ENCODE results near the gene TENM4.

Gene TENM4

DNA sequence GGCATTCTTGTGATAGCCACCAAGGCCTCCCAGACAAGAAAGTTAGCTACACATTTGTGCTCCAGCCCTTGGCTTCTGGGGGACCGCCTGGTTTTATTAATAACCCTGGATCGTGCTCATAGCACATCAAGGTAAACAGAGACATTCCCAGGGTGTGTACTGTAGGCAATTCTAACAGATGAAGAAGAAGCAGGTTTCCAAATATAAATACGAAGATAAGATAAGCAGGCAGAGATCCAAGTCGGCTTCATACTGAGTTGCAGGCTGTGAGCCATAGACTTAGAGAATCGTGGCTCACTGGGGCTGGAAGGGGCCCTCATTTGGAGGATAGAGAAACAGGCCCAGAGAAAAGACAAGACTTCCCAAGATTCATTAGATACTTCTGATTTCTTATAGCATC, 131.4 kb downstream of the TENM4 start:
- DNase-seq (ENCODE audit: low read depth in 2 of 3, low spot score in 2 of 3) = no peak

DNA sequence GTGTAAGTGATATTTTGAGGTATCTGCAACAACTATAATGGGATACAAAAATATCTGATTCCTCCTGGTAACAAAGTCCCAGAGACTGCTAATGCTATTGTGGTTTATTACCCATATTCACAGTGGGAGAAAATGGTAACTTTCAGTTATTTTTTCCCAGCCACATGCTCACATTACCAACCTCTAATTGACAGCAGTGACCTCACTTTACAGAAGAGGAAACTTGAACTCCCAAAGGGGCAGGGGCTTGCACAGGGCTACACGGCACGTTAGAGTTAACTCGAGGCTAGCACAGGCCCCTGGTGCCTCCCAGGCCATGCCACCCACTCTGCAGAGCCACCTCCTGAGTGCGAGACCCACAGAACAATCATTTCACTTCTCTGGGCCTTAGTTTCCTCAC, 132.4 kb downstream of the TENM4 start:
- DNase-seq (ENCODE audit: low read depth in 2 of 3, low spot score in 2 of 3) = no peak

DNA sequence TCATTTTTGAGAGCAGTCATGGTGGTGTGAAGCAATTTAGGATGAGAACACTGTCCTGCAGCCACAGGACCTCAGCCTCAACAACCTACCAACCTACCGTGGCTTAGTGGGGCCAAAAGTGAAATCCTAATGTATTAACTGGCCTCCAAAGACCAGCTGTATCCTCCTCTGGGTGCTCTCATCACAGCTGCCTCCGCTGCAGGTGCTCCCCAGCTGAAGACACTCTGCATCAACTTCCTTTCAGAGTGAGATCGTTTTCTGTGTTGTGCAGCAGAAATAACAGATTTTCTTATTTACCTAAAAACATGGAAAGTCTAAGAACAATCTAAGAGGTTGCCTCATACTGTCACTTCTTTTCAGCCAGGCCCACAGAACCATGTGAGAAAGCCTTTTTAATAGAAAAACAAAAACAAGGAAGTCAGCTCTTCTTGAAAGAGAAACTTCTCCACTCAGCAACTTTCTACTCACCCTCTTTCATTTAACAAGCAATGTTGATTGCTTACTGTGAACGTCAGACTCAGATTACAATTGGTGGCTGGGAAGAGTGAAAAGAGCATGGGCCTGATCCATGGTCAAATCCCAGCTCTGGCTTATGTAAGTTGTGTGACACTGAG, 136.1 kb downstream of the TENM4 start:
- DNase-seq (ENCODE audit: low read depth in 2 of 3, low spot score in 2 of 3) = no peak

- no peak for DNase-seq (ENCODE audit: low read depth in 2 of 3, low spot score in 2 of 3)
Measured at GRCh38 chr11:79296141-79296540, 144.7 kb downstream of the TENM4 start.

DNA sequence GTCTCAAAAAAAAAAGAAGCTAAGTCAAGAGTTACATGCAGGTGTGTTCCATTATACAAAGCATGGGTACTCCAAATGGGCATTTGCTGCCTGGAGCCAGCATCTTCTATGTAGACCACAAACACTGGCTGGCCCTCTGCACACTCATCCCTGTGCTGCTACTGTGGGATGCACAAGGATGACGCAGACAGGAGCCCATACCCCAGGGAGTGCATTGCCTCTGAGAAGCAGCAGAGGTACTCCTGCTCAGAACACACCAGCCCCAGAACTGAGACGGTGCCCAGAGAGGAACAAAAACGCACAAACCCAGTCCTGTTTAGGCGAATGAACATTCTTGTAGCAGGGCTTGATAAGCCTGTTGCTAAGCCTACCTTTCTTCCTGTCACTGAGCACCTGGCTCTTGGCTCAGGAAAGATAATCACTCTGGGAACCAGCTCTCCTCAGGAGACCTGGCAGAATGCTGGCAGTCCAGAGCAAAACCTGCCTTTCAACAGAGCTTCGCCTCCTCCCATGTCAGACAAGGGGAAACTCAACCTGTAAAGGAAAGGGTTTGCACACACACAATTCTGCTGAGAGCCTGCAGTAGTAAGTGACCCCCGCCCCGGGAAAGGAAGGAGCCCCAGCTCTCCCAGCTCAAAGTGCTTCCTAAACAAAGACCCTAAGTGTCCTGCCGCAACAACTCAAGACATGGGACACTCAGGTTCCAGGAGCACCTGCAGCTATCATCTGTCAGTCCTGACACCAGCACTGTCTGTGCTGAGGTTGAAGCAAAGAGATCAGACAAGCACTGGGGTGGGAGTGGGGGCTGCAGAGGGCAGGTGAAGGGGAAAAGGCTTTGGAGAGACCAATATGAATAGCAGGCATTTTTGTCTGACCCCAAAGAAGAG, 145.7 kb downstream of the TENM4 start:
- no peak for DNase-seq (ENCODE audit: low read depth in 2 of 3, low spot score in 2 of 3)

- DNase-seq (ENCODE audit: low read depth in 2 of 3, low spot score in 2 of 3) = no peak
Measured at GRCh38 chr11:79291948-79292347, 148.9 kb downstream of the TENM4 start.

DNA sequence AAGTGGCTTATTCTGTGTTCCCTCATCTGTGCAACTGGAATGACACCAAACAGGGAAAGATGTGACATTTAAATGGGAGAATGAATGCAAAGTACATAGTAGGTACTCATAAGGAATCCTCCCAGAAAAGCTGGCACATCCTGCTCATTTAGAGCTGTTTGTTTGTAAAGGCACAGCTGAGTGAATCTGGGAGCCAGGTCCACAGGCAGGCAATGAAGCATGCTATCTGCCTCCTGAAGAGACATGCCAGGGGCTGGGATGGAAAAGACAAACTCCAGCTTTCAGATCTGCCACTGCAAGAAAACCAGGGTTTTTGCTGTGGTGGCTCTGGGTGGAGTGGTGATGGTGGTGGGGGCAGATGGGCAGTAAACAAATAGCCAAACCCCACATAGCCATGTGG, 150.1 kb downstream of the TENM4 start:
- no peak for DNase-seq (ENCODE audit: low read depth in 2 of 3, low spot score in 2 of 3)

GRCh38 chr11:79287952-79288351, 152.9 kb downstream of the TENM4 start:
- DNase-seq (ENCODE audit: low read depth in 2 of 3, low spot score in 2 of 3) = no peak

DNA sequence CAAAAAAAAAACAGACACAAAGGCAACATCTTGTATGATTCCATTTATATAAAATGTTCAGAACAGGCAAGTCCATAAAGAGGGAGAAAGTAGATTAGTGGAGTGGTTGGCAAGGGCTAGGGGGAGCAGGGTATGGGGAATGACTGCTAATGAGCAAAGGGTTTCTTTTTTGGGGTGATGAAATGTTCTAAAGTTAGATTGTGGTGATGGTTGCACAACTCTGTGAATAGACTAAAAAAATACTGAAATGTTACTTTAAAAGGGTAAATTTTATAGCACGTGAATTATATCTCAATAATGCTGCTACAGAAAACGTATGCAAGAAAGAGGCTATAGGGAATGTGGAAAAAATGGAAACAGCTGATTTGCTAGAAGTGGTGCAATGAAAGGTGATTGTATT, 155.1 kb downstream of the TENM4 start:
- DNase-seq (ENCODE audit: low read depth in 2 of 3, low spot score in 2 of 3) = no peak

DNA sequence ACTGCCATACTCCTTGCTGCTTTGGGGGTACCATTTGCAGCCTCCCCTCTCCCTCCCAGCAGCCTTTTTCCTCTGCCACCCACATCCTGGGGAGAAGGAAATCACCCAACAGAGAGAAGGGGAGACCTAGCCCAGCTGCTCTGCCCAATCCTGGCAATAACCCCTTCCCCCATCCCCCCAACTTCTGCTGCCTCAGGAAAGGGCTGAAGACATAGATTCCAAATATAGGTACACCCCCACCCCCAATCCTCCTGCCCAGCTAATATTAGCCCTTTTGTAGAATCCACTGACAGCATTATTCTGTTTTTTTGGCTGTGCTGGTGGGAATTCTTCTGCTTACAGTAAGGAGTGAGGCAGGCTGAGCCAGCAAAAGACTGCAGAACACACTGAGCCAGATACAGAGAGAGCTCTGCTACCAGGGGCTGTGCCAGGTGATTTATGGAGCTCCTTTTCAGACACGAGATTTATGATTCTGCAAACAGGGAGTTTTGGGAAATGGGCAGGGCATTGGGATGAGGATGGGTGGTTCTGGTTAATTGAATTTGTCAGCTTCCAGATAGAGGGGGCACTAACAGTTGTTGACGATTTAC, 164.0 kb downstream of the TENM4 start:
- no peak for DNase-seq (ENCODE audit: low read depth in 2 of 3, low spot score in 2 of 3)

- DNase-seq (ENCODE audit: low read depth in 2 of 3, low spot score in 2 of 3) = no peak
Measured at GRCh38 chr11:79274636-79275331, 166.0 kb downstream of the TENM4 start.

- no peak for DNase-seq (ENCODE audit: low read depth in 2 of 3, low spot score in 2 of 3)
Measured at GRCh38 chr11:79273781-79274180, 167.0 kb downstream of the TENM4 start.

GRCh38 chr11:79269611-79270307, 171.1 kb downstream of the TENM4 start:
- DNase-seq (ENCODE audit: low read depth in 2 of 3, low spot score in 2 of 3) = no peak

DNA sequence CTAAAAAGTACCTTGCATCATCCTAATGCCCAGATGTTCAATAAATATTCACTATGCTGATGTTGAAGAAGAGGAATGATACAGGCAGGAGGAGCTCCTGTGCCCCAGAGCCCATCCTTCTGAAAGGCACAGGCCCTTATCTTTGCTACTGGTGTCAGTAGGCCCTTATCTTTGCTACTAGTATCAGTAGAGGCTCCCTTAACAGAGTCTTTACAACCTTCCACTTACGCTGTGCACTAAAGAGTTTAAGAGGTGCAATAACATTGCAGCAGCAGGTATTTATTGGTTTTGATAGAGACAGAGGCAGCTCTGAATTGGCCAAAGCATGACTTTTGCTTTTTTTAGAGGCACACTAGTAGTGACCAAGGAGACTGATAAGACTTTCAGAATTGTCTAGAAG, 174.4 kb downstream of the TENM4 start:
- DNase-seq (ENCODE audit: low read depth in 2 of 3, low spot score in 2 of 3) = no peak

GRCh38 chr11:79265756-79266322, 175.0 kb downstream of the TENM4 start:
- DNase-seq (ENCODE audit: low read depth in 2 of 3, low spot score in 2 of 3) = no peak

GRCh38 chr11:79264284-79264683, 176.5 kb downstream of the TENM4 start:
- no peak for DNase-seq (ENCODE audit: low read depth in 2 of 3, low spot score in 2 of 3)

DNA sequence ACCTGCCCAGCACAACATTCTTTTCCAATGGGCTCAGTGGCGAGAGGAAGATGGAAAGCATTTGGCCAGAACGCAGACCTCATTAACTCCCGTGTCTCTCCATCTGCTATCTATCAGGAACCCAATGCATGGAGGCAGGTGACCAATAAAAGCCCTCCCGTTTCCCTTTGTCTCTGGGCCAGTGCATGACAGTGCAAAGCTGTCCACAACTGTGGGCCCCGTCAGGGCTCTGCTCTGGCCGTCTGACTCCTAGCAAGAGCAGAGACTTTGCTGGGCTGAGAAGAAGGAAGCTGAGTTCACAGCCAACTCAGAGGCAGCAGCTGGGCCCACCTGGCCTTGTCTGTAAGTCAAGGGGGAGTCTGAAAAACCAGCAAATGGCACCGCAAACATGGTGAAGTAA, 177.8 kb downstream of the TENM4 start:
- DNase-seq (ENCODE audit: low read depth in 2 of 3, low spot score in 2 of 3) = no peak

- DNase-seq (ENCODE audit: low read depth in 2 of 3, low spot score in 2 of 3) = no peak
Measured at GRCh38 chr11:79262221-79262620, 178.6 kb downstream of the TENM4 start.

DNA sequence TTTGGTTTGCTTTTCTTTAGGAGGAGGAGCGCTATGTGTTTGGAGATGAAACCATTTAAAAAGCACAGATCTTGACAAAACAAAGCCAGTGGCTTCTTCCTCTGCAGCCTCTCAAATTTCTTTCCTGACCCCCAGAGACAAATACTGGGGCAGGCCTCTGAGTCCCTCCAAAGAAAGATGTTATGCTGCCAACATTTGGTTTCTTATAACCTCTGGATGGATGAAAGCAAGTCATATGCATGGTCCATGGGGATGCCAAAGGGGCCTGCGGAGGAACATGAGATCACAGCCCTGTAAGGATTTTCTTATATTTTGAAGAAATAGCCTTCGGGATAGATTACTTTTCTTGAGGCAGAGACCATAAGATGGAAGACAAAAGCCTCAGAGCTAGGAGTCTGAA, 179.1 kb downstream of the TENM4 start:
- DNase-seq (ENCODE audit: low read depth in 2 of 3, low spot score in 2 of 3) = no peak

GRCh38 chr11:79259800-79260199, 181.0 kb downstream of the TENM4 start:
- no peak for DNase-seq (ENCODE audit: low read depth in 2 of 3, low spot score in 2 of 3)

- DNase-seq (ENCODE audit: low read depth in 2 of 3, low spot score in 2 of 3) = no peak
Measured at GRCh38 chr11:79258576-79258975, 182.3 kb downstream of the TENM4 start.

Measured in activated CD8-positive, alpha-beta memory T cell treated with anti-CD3 and anti-CD28 coated beads for 48 hours (primary cell).